Measurements from ENCODE around the gene PRMT7.

PRMT7 gene, protein sequence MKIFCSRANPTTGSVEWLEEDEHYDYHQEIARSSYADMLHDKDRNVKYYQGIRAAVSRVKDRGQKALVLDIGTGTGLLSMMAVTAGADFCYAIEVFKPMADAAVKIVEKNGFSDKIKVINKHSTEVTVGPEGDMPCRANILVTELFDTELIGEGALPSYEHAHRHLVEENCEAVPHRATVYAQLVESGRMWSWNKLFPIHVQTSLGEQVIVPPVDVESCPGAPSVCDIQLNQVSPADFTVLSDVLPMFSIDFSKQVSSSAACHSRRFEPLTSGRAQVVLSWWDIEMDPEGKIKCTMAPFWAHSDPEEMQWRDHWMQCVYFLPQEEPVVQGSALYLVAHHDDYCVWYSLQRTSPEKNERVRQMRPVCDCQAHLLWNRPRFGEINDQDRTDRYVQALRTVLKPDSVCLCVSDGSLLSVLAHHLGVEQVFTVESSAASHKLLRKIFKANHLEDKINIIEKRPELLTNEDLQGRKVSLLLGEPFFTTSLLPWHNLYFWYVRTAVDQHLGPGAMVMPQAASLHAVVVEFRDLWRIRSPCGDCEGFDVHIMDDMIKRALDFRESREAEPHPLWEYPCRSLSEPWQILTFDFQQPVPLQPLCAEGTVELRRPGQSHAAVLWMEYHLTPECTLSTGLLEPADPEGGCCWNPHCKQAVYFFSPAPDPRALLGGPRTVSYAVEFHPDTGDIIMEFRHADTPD

GRCh38 chr16:68310774-68311511, at the start of gene PRMT7, which contains the start of gene SLC7A6OS:
Gene PRMT7 (plus strand): TSS chr16:68311019. CDS start chr16:68315980, 4,961 bp downstream.
Gene SLC7A6OS (minus strand): TSS chr16:68310946. CDS start chr16:68310926, 20 bp downstream.
- DNase-seq: peak; percentile 19

DNA sequence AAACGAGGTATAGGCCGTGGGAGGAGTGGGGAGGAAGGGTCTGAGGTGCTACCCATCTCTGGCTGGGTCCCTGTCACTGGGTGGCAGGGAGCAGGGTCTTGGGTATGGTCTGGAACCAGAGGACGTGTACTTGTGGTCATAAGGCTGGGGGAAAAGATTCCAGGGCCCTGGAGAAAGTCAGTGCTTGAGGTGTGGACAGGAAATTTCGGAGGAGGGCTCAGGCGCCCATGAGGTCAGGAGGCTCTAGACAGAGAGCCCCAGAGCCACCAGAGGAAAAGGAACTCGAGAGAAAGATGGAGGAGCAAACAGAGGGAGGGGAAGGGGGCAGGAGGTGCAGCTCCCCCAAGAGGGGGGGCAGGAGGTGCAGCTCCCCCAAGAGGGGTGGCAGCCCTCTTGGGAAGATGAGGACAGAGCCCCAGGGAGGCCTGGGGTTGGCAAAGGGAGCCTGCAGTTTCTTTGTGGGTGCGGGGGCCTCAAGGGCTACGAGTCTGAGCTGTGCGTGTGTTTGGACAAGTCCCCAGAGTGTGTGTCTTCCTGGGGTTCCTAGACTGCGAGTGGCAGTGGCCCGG, 47.2 kb upstream of the PRMT7 start:
- DNase-seq: no peak

DNA sequence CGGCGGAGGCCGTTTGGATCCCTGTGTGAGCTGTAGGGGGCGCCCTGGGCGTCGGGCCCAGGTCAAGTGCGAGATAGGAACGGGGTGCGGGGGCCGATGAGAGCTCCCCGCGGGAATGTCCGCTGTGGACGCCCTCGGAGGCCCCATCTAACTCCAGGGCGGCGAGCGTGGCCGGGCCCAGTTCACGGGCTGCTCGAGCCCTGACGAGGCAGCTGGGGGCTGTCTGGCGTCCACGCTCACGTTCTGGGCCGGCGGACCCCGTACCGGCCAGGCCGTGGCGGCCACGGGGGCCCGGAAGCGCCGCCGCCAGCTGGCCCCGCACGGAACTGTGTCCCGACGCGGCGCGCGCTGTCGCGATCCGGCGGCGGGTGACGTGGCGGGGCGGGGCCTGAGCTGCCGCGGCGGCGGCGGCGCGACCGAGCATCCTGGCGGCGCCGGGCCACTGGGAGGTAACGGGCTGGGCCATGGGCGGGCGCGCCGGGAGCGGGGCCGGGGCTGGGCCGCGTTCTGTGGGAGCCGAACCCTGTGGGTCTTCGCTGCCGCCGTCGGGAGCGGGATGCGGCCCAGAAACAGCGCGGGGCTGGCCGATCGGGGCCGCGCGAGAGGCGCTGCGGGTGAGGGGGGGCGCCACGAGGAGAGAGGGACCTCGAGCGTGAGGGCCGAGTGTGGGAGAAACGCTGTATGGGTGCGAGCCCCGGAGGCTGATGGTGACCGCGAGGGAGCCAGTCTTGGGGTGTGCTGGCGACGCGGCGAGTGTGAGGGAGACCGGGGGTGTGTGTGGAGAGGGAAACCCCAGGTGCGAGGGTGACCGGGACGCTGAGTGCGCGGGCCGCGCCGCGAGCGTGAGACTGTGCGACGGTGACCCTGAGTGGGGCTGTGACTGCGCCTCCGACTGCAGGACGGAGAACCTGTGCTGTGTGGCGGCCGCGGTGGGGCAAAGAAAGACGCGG, 46.4 kb upstream of the PRMT7 start, which contains the start of gene SLC7A6:
Gene SLC7A6, plus strand, starts transcription at position 399 of the 950 bp plus-strand sequence. CDS start 10,201 bp downstream, outside the sequence.
- DNase-seq: no peak

DNA sequence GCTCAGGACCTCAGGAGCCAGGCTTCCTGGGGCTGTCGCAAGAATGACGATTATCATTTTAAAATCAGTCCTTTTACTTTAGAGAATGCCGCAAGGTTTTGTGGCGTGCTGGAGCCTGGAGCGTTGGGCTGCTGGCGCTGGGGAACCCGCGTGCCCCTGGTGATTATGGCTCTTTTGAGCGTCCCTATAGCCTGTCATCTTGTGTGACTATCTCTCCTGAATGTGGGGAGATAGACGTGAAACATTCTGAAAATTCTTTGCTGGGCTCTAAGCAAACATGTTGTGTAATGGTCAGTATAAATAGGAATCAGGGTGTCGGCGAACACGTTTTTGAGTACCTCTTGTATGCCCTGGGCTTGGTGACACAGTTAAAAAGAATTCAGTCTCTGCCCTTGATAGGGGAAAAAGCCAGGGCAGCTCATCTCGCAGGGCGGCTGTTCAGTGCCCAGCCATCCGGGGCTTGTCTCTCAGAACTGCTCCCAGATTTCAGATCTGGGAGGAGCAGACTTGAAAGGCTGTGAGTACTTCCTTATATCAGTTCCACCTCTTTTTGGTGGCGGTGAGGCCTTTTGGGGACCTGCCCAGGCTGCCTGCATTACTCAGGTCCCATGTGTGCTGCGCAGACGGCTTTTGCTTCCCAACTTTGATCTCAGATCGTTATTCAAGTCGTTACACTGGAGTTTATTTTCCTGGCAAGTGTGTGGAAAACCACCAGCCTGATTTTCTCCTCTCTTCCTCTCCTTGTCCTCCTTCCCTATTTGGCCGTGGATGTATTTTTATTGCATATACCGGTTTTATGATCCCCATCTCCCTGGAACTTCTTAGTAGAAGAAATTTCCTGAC, 45.5 kb upstream of the PRMT7 start:
- DNase-seq: no peak

DNA sequence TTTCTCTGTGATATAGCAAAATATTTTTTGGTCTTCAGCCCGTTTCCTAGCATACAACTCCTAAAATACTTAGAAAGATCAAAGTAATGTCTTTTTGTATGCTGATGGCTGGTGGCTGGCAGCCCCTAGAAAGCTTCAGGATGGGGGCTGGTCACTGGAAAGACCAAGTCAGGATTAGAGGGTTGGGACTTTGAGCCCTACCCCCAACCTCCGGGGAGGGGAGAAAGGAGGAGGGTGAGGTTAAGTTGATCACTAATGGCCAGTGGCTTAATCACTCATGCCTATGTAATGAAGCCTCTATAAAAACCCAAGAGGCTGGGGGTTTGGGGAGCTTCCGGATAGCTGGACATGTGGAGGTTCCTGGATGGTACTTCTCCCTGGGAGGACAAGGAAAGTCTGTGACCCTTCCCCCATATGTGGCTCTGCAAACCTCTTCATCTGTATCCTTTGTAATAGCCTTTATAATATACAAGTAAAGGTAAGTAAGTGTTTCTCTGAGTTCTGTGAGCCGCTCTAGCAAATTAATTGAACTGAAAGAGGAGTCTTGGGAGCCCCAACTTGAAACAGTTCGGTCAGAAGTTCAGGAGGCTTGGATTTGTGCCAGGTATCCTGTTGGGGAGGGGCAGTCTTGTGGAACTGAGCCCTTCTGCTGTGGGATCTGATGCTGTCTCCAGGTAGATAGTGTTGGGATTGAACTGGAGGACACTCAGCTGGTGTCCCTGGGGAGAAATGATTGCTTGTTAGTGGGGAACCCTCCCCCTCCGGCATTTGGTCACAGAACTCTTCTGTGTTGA, 43.0 kb upstream of the PRMT7 start:
- DNase-seq: no peak

DNA sequence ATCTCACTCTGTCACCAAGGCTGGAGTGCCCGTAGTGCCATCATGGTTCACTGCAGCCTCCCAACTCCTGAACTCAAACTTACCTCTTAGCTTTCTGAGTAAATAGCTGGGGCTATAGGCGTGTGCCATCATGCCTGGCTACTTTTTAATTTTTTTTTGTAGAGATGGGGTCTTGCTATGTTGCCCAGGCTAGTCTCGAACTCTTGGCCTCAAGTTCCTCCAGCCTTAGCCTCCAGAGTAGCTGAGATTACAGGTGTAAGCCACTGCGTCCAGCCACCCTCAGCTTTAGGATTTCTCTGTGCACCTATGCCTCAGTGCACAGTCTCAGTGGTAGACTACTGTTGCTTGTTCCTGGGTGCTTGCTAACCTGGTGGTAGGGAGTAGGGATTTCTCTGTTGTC, 41.0 kb upstream of the PRMT7 start:
- DNase-seq: no peak

DNA sequence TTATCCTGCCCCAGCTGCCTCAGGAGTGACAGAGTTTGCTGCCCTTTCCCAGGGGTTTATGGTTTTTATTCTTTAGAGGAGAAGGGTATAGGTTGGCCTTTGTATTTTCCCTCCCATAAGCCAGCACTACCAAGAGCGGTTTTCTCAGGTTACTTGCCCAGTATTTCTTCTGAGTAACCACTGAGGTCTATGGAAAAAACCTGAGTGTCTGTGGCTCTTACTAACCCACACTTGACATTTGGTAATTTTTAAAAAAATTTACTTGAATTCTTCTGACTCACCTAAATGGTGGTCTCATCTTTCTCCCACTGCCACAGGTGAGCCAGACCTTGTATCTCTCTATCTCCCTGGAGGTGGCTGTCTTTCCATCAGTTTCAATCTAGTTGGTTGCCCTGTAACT, 40.5 kb upstream of the PRMT7 start:
- no peak for DNase-seq

GRCh38 chr16:68272507-68273209, 38.2 kb upstream of the PRMT7 start:
- DNase-seq: no peak

DNA sequence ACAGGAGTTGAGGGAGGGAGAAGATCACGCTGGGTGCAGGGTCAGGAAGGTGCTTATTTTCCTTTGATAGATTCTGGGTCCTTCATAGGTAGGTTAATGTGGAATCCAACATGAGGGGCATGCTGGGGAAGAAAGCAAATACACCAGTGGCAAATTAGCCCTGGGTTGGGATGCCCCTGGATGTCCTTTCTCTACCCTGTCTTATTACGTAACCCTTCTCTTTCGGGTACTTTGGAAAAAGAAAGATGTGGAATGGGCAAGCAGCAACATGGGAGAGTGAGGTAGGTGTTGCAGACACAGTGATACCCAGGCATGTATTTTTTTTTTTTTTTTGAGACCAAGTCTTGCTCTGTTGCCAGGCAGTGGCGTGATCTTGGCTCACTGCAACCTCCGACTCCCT, 37.4 kb upstream of the PRMT7 start:
- DNase-seq: no peak

DNA sequence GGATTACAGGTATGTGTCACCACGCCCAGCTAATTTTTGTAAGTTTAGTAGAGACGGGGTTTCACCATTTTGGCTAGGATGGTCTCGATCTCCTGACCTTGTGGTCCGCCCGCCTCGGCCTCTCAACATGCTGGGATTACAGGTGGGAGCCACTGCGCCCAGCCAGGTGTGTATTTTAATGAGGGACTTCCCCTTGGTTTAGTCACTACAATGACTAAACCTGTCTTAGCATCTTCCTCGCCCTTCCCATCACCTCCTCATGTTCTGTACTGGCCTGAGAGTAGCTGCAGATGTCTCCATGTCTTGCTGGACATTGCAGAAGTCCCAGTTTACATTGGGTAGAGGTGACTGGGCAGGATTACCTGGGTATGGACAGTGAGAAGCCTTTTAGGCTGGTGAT, 36.9 kb upstream of the PRMT7 start:
- DNase-seq: no peak

- no peak for DNase-seq
These were observed 36.4 kb upstream of the PRMT7 start for GRCh38 chr16:68274441-68274840.

- DNase-seq: no peak
These were observed 35.1 kb upstream of the PRMT7 start for GRCh38 chr16:68275611-68276191.

DNA sequence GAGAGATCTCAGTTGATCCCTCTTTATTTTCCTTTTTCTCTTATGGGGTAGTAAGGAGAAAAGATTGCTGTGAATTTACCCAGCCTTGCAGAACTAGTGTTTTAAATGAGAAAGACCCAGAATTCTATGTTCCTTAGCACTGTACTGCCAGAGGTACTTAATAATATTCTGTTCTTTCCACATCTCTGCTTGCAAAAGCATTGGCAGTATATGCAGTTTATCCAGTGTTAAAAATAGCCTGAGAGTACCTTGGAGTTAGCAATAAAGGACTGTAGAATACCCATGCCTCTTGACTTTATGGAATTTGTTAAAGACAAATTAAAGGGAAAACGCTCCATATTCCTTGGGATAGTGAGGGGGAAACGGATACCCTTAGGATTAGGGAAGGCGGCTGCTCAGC, 34.6 kb upstream of the PRMT7 start:
- DNase-seq: no peak

- DNase-seq: no peak
These were observed 30.9 kb upstream of the PRMT7 start for GRCh38 chr16:68279726-68280558.

- no peak for DNase-seq
These were observed 29.3 kb upstream of the PRMT7 start for GRCh38 chr16:68281368-68282063.

- DNase-seq: no peak
These were observed 28.8 kb upstream of the PRMT7 start for GRCh38 chr16:68282064-68282452.

DNA sequence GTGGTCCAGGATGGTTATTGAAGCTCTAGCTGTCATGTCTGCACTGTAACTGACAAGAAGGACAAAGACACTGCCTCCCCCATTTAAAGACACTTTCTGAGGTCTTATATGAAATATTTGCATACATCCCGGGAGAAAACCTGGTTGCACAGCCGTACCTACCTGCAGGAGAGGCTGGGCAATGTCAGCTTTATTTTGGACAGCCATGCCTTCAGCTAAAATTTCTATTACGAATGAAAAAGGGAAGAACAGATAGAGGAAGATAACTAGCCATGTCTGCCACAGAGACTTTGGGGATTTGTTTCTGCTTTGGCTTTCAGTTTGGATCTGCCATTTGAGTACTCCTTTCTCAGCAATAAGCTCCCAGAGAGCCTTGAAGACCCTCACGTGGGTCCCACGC, 27.5 kb upstream of the PRMT7 start:
- DNase-seq: no peak
